ENCODE data around the gene ZNF512. TPM values are rescaled to one million over a fixed set of nuclear protein-coding genes. Genes with fewer than 3 reads are reported as not detected.
A peak's percentile ranks its signal among the peaks of the same experiment; 100 is the strongest.

The ZNF512 gene
- total RNA-seq, 1 experiment from 2014 or later: 18.0 TPM

GRCh38 chr2:27634291-27634690 lies 51.4 kb downstream of the ZNF512 start:
- DNase-seq (ENCODE audit: low spot score): no peak

GRCh38 chr2:27636766-27637165 lies 53.9 kb downstream of the ZNF512 start:
- no peak for DNase-seq (ENCODE audit: low spot score)

GRCh38 chr2:27638037-27638637 lies 55.3 kb downstream of the ZNF512 start:
- no peak for DNase-seq (ENCODE audit: low spot score)

- no peak for DNase-seq (ENCODE audit: low spot score)
These were observed 55.9 kb downstream of the ZNF512 start for GRCh38 chr2:27638709-27639108.

- no peak for DNase-seq (ENCODE audit: low spot score)
These were observed 57.9 kb downstream of the ZNF512 start for GRCh38 chr2:27640722-27641245.

GRCh38 chr2:27645197-27645596 lies 62.4 kb downstream of the ZNF512 start:
- DNase-seq (ENCODE audit: low spot score): no peak

- DNase-seq (ENCODE audit: low spot score): no peak
These were observed 64.4 kb downstream of the ZNF512 start for GRCh38 chr2:27647289-27647688.

- DNase-seq (ENCODE audit: low spot score): no peak
These were observed 64.9 kb downstream of the ZNF512 start for GRCh38 chr2:27647737-27648136.

GRCh38 chr2:27651056-27651455 lies 68.2 kb downstream of the ZNF512 start:
- DNase-seq (ENCODE audit: low spot score): no peak

- DNase-seq (ENCODE audit: low spot score): no peak
These were observed 69.5 kb downstream of the ZNF512 start for GRCh38 chr2:27652341-27652740.

GRCh38 chr2:27652790-27653189 lies 69.9 kb downstream of the ZNF512 start:
- DNase-seq (ENCODE audit: low spot score): no peak

GRCh38 chr2:27653397-27653796 lies 70.6 kb downstream of the ZNF512 start:
- DNase-seq (ENCODE audit: low spot score): no peak

GRCh38 chr2:27655155-27655951 lies 72.5 kb downstream of the ZNF512 start:
- peak; percentile 23 for DNase-seq (ENCODE audit: low spot score)

- no peak for DNase-seq (ENCODE audit: low spot score)
These were observed 78.5 kb downstream of the ZNF512 start for GRCh38 chr2:27661371-27661770.

GRCh38 chr2:27663285-27664153 lies 80.7 kb downstream of the ZNF512 start, which contains the start of the genes SLC4A1AP and SUPT7L:
TSS of gene SLC4A1AP (plus strand) at chr2:27663889. CDS start at chr2:27663915, 26 bp downstream.
TSS of gene SUPT7L (minus strand) at chr2:27663614. CDS start at chr2:27662192, 1,422 bp downstream.
- peak; percentile 42 for DNase-seq (ENCODE audit: low spot score)

GRCh38 chr2:27664154-27664574 lies 81.3 kb downstream of the ZNF512 start:
- no peak for DNase-seq (ENCODE audit: low spot score)

- DNase-seq (ENCODE audit: low spot score): no peak
These were observed 82.0 kb downstream of the ZNF512 start for GRCh38 chr2:27664622-27665363.

- DNase-seq (ENCODE audit: low spot score): no peak
These were observed 84.6 kb downstream of the ZNF512 start for GRCh38 chr2:27667446-27667845.

- no peak for DNase-seq (ENCODE audit: low spot score)
These were observed 88.4 kb downstream of the ZNF512 start for GRCh38 chr2:27671235-27671634.

Measured in H4 (cell line).